ENCODE results near the gene KRT86. TPM values are rescaled to one million over a fixed set of nuclear protein-coding genes. Genes with fewer than 3 reads are reported as not detected.

KRT86 gene
- total RNA-seq, 1 donor from 2014 or later, result 2.2 TPM

GRCh38 chr12:52308806-52309425, 34.5 kb downstream of the KRT86 start:
- H3K4me3 ChIP-seq (ENCODE audit: low read depth, low read length), result peak overlapping the region; percentile 54
- TF ChIP-seq CTCF (conservative IDR thresholded peaks at IDR 0.05; ENCODE audit: low read depth, low read length), result no peak

GRCh38 chr12:52310622-52311284, 36.3 kb downstream of the KRT86 start:
- no peak for DNase-seq (ENCODE audit: low read depth)
- no peak overlapping the region for H3K4me3 ChIP-seq (ENCODE audit: low read depth, low read length)
- no peak for TF ChIP-seq CTCF (conservative IDR thresholded peaks at IDR 0.05; ENCODE audit: low read depth, low read length)

More at GRCh38 chr12:52308806-52309425, 34.5 kb downstream of the KRT86 start:
- no peak for DNase-seq (ENCODE audit: low read depth)

- TF ChIP-seq CTCF (conservative IDR thresholded peaks at IDR 0.05; ENCODE audit: low read depth, low read length), result no peak
Observed at GRCh38 chr12:52311285-52311648, 36.8 kb downstream of the KRT86 start.

GRCh38 chr12:52312086-52312485, 37.6 kb downstream of the KRT86 start:
- no peak for TF ChIP-seq CTCF (conservative IDR thresholded peaks at IDR 0.05; ENCODE audit: low read depth, low read length)
- no peak overlapping the region for H3K4me3 ChIP-seq (ENCODE audit: low read depth, low read length)
- DNase-seq (ENCODE audit: low read depth), result no peak

More at GRCh38 chr12:52311285-52311648, 36.8 kb downstream of the KRT86 start:
- H3K4me3 ChIP-seq (ENCODE audit: low read depth, low read length), result no peak overlapping the region
- DNase-seq (ENCODE audit: low read depth), result no peak

GRCh38 chr12:52313461-52313860, 39.0 kb downstream of the KRT86 start:
- no peak for DNase-seq (ENCODE audit: low read depth)
- TF ChIP-seq CTCF (conservative IDR thresholded peaks at IDR 0.05; ENCODE audit: low read depth, low read length), result no peak
- H3K4me3 ChIP-seq (ENCODE audit: low read depth, low read length), result no peak overlapping the region

- H3K4me3 ChIP-seq (ENCODE audit: low read depth, low read length), result no peak overlapping the region
- TF ChIP-seq CTCF (conservative IDR thresholded peaks at IDR 0.05; ENCODE audit: low read depth, low read length), result no peak
- no peak for DNase-seq (ENCODE audit: low read depth)
Observed at GRCh38 chr12:52313926-52314325, 39.5 kb downstream of the KRT86 start.

- DNase-seq (ENCODE audit: low read depth), result no peak
- no peak overlapping the region for H3K4me3 ChIP-seq (ENCODE audit: low read depth, low read length)
- no peak for TF ChIP-seq CTCF (conservative IDR thresholded peaks at IDR 0.05; ENCODE audit: low read depth, low read length)
Observed at GRCh38 chr12:52314511-52314910, 40.1 kb downstream of the KRT86 start.
